Epidermal melanocyte (primary cell): ENCODE measurements around the gene IGFALS.
A peak's percentile ranks its signal among the peaks of the same experiment; 100 is the strongest.

Experiments used
- DNase-seq: peaks from one replicate; pipeline ENCODE4 v3.0.0; 2011; ENCODE audit warnings: low spot score; ENCODE audit not compliant: insufficient read length

Gene IGFALS

GRCh38 chr16:1790261-1790610 is 3.3 kb downstream of the IGFALS start:
- DNase-seq: no peak

DNA sequence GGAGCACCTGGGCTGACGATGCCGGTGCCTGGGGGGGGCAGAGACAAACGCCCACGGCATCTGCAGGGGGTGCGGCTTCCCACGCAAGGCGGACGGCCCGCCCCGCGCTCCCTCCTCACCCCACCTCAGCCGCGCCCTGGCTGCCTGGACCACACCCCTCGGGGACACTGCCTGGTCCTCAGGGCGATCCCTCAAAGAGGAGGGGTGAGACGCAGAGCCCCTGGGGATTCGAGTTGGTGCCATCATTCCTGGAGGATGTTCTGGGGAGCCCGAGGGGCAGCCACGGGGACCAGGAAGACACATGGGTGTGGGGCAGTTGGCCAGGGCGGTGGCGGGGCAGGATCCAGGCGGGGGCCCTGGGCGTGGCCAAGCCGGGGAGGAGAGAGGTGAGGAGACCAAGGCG is 3.9 kb downstream of the IGFALS start:
- DNase-seq: no peak

DNA sequence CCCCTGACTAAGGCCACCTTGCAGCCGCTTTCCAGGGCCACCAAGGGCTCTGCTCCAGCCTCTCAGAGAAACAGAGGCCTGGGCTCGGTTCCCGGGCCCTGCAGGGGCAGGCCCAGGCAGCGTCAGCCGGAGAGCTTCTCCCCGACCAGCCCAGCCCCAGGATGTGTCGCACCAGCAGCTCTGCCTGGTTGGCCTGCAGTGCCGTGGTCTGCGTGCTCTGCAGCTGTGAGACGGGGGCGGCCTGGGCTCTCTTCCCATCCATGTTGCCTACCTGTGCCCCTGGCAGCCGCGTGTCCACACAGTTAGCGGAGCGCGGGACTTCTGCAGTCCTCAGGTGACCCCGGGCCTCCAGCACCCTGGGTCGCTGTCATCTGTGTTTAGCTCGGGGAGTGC is 4.8 kb downstream of the IGFALS start:
- no peak for DNase-seq

GRCh38 chr16:1788095-1788707 is 5.3 kb downstream of the IGFALS start:
- DNase-seq: no peak

DNA sequence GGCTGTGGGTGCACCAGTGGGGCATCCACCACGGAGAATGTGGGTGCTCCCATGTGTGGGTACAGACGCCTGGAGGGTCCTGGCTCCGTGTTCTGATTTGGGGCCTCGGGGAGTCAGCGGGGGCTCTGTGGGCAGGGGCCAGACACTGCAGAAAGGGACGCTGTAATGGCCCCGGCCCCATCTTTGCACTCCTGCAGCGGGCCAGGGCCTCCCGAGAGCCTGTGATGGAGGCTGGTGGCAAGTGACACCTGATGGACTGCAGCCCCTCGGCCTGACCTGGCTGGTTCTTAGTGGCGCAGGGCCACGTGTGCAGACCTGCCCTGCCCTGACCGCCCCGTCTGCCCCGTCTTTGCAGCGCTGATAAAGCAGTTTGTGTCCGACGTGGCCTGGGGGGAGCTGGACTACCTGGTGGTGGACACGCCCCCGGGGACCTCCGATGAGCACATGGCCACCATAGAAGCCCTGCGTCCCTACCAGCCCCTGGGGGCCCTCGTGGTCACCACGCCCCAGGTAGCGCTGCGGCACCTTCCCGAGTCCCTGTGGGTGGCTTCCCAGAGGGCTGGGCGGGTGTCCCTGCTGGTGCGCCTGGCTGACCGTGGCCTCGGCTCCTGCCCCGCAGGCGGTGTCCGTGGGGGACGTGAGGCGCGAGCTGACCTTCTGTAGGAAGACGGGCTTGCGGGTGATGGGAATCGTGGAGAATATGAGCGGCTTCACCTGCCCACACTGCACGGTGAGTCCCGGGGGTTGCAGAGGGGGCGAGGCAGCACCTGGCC is 6.0 kb downstream of the IGFALS start:
- no peak for DNase-seq

- DNase-seq: no peak
Measured at GRCh38 chr16:1787056-1787321, 6.5 kb downstream of the IGFALS start.

GRCh38 chr16:1786242-1787055 is 7.1 kb downstream of the IGFALS start:
- no peak for DNase-seq

- no peak for DNase-seq
Measured at GRCh38 chr16:1785846-1786170, 7.7 kb downstream of the IGFALS start.

- no peak for DNase-seq
Measured at GRCh38 chr16:1784977-1785845, 8.3 kb downstream of the IGFALS start.

DNA sequence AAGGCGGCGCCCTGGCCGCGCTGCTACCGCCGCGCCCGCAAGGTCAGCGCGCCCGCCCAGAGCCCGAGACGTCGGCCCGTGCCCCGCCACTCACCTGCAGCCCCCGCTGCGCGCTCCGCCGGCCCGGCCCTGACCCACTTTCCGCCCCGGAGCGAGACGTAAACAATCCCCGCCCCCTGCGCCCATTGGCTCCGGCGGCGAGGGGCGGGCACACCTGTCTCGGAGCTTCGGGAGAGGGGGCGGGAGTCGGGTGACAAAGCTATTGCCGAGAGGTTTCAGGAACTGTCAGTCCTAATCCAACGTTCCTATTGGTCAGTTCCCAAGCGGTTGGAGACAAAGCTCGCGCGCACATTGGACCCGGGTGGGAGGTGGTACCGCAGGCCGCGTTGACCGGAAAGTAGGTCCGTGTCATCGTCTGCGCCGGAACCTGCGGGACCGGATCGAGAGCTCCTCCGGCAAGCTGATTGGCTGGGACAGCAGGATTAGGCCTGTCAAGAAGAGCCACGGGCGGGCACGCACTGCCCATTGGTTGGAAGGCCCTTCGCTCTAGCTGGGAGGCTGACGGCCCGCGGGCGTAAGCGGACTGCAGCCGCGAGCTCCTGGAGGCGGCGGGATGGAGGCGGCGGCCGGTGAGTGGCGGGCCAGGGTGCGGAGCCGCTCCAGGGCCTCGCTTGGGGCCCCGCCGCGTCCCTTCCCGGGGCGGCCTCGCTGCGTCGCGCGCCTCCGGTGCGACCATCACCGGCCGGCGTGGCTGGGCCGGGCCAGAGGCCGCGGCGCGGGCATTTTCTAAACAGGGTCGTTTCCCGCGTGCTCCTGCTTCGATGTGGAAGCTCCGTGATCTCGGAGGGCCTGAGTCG is 10.9 kb downstream of the IGFALS start, which contains the start of the genes NUBP2 and SPSB3:
Gene NUBP2 (plus strand): TSS at position 553 of the 857 bp plus-strand sequence. CDS start 61 bp downstream, at position 614.
Gene SPSB3 (minus strand): TSS at position 164 of the 857 bp plus-strand sequence. CDS start 1,088 bp downstream, outside the sequence.
- peak; percentile 100 for DNase-seq

- no peak for DNase-seq
Measured at GRCh38 chr16:1781758-1782407, 11.6 kb downstream of the IGFALS start.

DNA sequence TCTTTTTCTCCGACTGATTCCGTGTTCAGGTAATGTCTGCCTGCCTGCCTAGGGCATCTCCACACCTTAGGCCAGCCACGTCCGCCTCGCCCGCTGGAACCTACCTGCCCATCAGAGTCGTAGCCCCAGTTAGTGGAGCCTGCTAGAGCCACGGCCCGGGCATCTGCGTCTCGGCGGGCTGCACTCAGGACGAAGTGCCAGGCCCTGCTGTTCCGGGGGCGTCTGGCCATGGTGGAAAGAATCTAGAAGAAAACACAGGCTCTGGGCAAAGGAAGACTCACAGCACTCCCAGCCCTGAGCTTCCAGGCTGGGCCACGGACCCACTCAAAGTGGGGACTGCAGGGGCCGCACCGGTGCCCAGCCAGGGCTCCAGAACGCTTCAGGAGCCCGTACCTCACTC is 12.3 kb downstream of the IGFALS start:
- DNase-seq: no peak

- no peak for DNase-seq
Measured at GRCh38 chr16:1780677-1781072, 12.8 kb downstream of the IGFALS start.

- DNase-seq: no peak
Measured at GRCh38 chr16:1779741-1780676, 13.5 kb downstream of the IGFALS start.

- no peak for DNase-seq
Measured at GRCh38 chr16:1779234-1779701, 14.2 kb downstream of the IGFALS start.

DNA sequence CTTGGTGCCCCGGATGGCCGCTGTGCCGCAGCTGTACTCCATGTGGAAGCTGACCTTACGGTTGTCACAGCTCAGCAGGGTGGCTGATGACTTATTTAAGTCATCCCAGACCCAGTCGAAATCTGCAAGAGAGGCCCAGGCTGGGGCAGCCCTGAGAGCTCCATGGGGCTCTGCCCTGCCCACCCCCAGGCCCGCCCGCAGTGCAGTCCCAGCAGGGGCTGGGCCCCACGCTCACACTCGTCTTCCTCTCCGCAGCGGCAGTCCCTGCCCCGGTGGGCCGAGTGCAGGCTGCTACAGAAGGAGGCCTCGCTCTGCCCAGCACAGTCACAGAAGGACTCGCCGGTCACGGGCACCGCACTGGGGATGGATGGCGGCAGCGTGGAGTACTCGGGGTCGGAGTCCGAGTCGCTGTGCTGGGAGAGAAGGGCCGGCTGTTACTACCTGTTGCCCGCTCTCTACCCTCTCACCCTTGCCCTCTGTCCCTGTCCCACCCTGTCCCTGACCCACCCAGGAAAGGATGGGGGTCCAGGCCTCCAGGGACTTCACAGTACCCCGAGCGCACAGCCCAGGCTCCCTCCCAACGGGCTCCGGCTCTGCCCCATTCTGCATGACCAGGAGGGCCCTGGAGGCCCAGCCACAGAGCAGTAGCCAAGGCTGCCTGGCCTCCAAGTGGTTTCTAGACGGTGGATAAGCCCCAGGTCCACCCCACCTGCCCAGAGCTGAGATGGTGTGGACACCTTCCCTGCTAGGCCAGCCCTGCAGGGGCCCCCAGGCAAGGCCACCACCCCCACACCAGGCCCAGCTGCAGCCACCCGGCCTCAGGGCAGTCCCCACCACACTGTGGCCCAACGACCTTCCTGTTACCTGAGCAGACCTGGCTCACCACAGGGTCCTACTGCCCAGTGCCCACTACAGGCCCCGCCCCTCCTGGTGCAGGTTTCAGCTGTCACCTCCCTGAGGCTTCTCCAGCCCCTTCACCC is 15.0 kb downstream of the IGFALS start:
- DNase-seq: no peak

GRCh38 chr16:1777375-1778199 is 15.9 kb downstream of the IGFALS start:
- DNase-seq: no peak
